ENCODE results near the gene SULT1E1. TPM values are rescaled to one million over a fixed set of nuclear protein-coding genes. Genes with fewer than 3 reads are reported as not detected.
A peak's percentile ranks its signal among the peaks of the same experiment; 100 is the strongest.

Gene SULT1E1
- total RNA-seq, 6 experiments from 2014 or later = 5.1 to 22.3 (median 6.6) TPM

DNA sequence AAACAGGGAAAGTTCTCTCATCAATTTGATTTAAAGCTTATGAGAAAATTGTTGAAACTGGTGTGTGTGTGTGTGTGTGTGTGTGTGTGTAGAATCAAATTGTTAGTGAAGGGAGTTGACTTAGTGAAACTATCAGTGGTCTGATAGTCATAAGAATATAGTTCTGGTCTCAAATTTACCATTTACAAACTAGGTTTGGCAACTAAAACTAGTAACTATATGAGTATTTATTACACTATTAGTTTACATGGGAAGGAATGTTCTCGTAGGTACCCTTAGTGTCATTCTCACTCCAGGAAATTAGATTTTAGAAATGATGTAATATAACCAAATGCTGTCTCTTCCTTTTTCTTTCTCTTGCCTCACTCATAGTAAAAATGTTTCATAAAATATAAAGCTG lies 11.9 kb downstream of the SULT1E1 start:
- intact Hi-C loops (cut with DNase I) = no loop called here
- Histone ChIP-seq H3K4me3 (no peak overlapping the region), H3K9me3 (no peaks in the 10 kb centered on the region), H3K27me3 (no peaks in the 10 kb centered on the region), H3K36me3 (peaks cover 0 to 1% (median 0%) of the 10 kb centered on the region in 4 donors), H3K4me1 (no peaks in the 10 kb centered on the region), H3K27ac (no peak overlapping the region)
- WGBS (ENCODE audit: insufficient coverage, low coverage, low lambda C conversion rate, missing lambda C conversion rate) = 62% methylated on average over 1 of the region's 1 CpG
- DNase-seq (no peak), ATAC-seq (no peak)
- no peak for TF ChIP-seq POLR2A (IDR thresholded peaks at IDR 0.05)
- TF ChIP-seq, protein P1, sequence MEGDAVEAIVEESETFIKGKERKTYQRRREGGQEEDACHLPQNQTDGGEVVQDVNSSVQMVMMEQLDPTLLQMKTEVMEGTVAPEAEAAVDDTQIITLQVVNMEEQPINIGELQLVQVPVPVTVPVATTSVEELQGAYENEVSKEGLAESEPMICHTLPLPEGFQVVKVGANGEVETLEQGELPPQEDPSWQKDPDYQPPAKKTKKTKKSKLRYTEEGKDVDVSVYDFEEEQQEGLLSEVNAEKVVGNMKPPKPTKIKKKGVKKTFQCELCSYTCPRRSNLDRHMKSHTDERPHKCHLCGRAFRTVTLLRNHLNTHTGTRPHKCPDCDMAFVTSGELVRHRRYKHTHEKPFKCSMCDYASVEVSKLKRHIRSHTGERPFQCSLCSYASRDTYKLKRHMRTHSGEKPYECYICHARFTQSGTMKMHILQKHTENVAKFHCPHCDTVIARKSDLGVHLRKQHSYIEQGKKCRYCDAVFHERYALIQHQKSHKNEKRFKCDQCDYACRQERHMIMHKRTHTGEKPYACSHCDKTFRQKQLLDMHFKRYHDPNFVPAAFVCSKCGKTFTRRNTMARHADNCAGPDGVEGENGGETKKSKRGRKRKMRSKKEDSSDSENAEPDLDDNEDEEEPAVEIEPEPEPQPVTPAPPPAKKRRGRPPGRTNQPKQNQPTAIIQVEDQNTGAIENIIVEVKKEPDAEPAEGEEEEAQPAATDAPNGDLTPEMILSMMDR (IDR thresholded peaks at IDR 0.05) = no peak

DNA sequence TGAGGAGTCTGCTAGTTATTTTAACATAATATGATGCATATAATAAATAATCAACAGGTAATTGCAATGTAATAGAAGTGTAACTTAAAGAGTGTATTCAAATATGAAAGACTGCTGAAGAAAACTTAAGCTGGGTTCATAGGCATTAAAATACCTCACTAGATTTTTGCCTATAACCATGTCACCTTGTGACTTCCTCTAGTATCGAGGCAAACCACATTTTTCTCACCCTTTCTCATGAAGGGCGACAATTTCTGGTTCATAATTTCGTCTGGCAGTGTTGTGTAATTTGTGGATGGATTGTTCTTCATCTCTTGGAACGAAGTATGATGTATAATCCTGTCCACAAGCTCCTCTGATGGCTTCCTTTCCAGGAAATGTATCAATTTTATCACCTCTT lies 16.0 kb downstream of the SULT1E1 start:
- no peaks in the 10 kb centered on the region for H3K27me3 ChIP-seq
- intact Hi-C loops (cut with DNase I) = no loop called here
- no peaks in the 10 kb centered on the region for H3K4me1 ChIP-seq
- H3K9me3 ChIP-seq = no peaks in the 10 kb centered on the region
- H3K4me3 ChIP-seq = no peak overlapping the region
- no peak for DNase-seq
- WGBS (ENCODE audit: insufficient coverage, low coverage, low lambda C conversion rate, missing lambda C conversion rate) = 39% methylated on average over 4 of the region's 4 CpGs
- no peaks in the 10 kb centered on the region for H3K36me3 ChIP-seq
- peak overlapping the region in 1 of 3 donors; percentile 21 for H3K27ac ChIP-seq
- no peak for TF ChIP-seq POLR2A (IDR thresholded peaks at IDR 0.05)
- TF ChIP-seq, protein P1 (IDR thresholded peaks at IDR 0.05) = no peak
- no peak for ATAC-seq

- ATAC-seq (peak; percentile 74 to 89 (median 80)), DNase-seq (no peak)
- intact Hi-C loops (cut with DNase I) = no loop called here
- Histone ChIP-seq H3K4me3 (no peak overlapping the region), H3K27me3 (no peaks in the 10 kb centered on the region), H3K27ac (peak overlapping the region in 1 of 3 donors; percentile 21), H3K4me1 (no peaks in the 10 kb centered on the region), H3K36me3 (no peaks in the 10 kb centered on the region), H3K9me3 (no peaks in the 10 kb centered on the region)
- TF ChIP-seq, protein P1 (IDR thresholded peaks at IDR 0.05) = no peak
- no peak for TF ChIP-seq POLR2A (IDR thresholded peaks at IDR 0.05)
- WGBS (ENCODE audit: insufficient coverage, low coverage, low lambda C conversion rate, missing lambda C conversion rate) = 0% methylated on average over 1 of the region's 1 CpG
Measured at GRCh38 chr4:69843301-69843700, 16.6 kb downstream of the SULT1E1 start.

DNA sequence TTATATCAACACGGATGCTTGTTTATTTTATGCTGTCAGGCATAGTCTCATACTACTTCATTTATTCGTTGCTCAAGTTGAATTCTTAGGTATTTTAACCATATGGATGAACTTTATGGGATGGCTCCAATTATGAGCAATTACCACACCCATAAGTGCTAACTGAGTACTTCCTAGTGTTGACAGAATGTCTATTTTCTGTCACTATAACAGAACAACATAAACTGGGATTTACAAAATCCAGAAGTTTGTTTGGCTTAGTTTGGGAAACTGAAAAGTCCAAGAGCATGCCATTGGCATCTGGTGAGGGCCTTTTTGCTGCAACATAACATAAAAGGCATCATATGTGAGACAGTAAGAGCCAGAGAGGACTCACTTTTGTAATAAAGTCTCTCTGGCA lies 21.0 kb downstream of the SULT1E1 start:
- Histone ChIP-seq H3K9me3 (no peaks in the 10 kb centered on the region), H3K27ac (no peak overlapping the region), H3K4me3 (no peak overlapping the region), H3K27me3 (no peaks in the 10 kb centered on the region), H3K36me3 (no peaks in the 10 kb centered on the region), H3K4me1 (peaks cover 0 to under 1% (median 0%) of the 10 kb centered on the region in 4 donors)
- TF ChIP-seq, protein P1 (IDR thresholded peaks at IDR 0.05) = no peak
- no peak for TF ChIP-seq POLR2A (IDR thresholded peaks at IDR 0.05)
- DNase-seq = no peak
- WGBS (ENCODE audit: insufficient coverage, low coverage, low lambda C conversion rate, missing lambda C conversion rate) = 69% methylated on average over 2 of the region's 2 CpGs
- ATAC-seq = no peak
- intact Hi-C loops (cut with DNase I) = no loop called here

DNA sequence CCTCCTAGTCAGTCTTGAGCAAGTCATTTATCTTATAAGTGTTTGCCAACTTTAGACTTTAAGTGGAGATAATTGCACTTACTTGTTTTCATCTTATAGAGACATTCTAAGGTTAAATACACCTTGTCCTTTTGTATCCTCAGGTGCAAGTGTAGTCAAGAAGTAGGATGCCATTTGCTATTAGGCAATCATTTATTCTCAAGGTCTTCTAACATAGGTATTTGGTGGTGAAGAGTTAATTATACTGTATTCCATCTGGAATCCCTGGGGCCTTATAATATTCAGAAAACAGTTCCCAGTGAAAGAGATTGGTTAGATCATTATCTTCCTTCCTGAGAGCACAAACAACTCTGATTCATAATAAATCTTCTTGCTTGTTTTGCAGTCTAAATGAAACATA lies 23.7 kb downstream of the SULT1E1 start:
- ATAC-seq (no peak), DNase-seq (no peak)
- intact Hi-C loops (cut with DNase I) = no loop called here
- no peak overlapping the region for H3K27ac ChIP-seq
- no peak overlapping the region for H3K4me3 ChIP-seq
- H3K36me3 ChIP-seq = no peaks in the 10 kb centered on the region
- H3K9me3 ChIP-seq = no peaks in the 10 kb centered on the region
- TF ChIP-seq POLR2A (IDR thresholded peaks at IDR 0.05) = no peak
- TF ChIP-seq, protein P1 (IDR thresholded peaks at IDR 0.05) = no peak
- H3K4me1 ChIP-seq = peaks cover 0 to 25% (median 14%) of the 10 kb centered on the region in 4 donors
- no peaks in the 10 kb centered on the region for H3K27me3 ChIP-seq

All from right lobe of liver (tissue), 6 donors.